Mesendoderm (in vitro differentiated cells): Measurements from ENCODE around the gene CLIP2.
"Not testable (repeated sequence)": the region's sequence is repeated elsewhere in the genome, so short reads cannot be mapped to it uniquely, and the experiment has no call there.

Source experiments
- DNase-seq: peaks from one replicate; pipeline ENCODE4 v3.0.0; 2013
- H2AK5ac ChIP-seq: 2 replicates; pipeline ENCODE4 v1.6.1; 2013; ENCODE audit warnings: low read length, inconsistent platforms
- H2BK120ac ChIP-seq: 2 replicates; pipeline ENCODE4 v1.6.1; 2013; ENCODE audit warnings: low read depth, mild to moderate bottlenecking, low read length, moderate library complexity, mixed read lengths
- H2BK15ac ChIP-seq: replicated peaks from 2 replicates; pipeline ENCODE4 v1.6.1; 2013; ENCODE audit warnings: low read depth, mild to moderate bottlenecking, moderate library complexity
- H2BK5ac ChIP-seq: 2 replicates; pipeline ENCODE4 v1.6.1; 2013; ENCODE audit warnings: low read length, inconsistent platforms
- H3K18ac ChIP-seq: 2 replicates; pipeline ENCODE4 v1.6.1; 2013; ENCODE audit warnings: mild to moderate bottlenecking, low read length, mixed read lengths
- H3K23ac ChIP-seq: one replicate; pipeline ENCODE4 v1.6.1; 2013; ENCODE audit warnings: low read length
- H3K27ac ChIP-seq: 2 replicates; pipeline ENCODE4 v1.5.1; 2013; ENCODE audit warnings: low read depth, mild to moderate bottlenecking, inconsistent platforms, low read length, moderate library complexity
- H3K27me3 ChIP-seq: 2 replicates; pipeline ENCODE4 v1.6.1; 2013; ENCODE audit warnings: low read length, control low read depth, mild to moderate bottlenecking, inconsistent platforms; ENCODE audit not compliant: insufficient read depth, poor library complexity
- H3K36me3 ChIP-seq: 2 replicates; pipeline ENCODE4 v1.6.1; 2013; ENCODE audit warnings: low read length, inconsistent platforms; ENCODE audit not compliant: control insufficient read depth, insufficient read depth
- H3K4ac ChIP-seq: one replicate; pipeline ENCODE4 v1.6.1; 2013; ENCODE audit warnings: low read depth, mild to moderate bottlenecking, low read length, moderate library complexity
- H3K4me1 ChIP-seq: 2 replicates; pipeline ENCODE4 v1.6.1; 2013; ENCODE audit warnings: low read depth, low read length, inconsistent platforms; ENCODE audit not compliant: control insufficient read depth
- H3K4me2 ChIP-seq: 2 replicates; pipeline ENCODE4 v1.6.1; 2013; ENCODE audit warnings: low read length
- H3K4me3 ChIP-seq: 2 replicates; pipeline ENCODE4 v1.5.1; 2013; ENCODE audit warnings: mild to moderate bottlenecking, low read length
- H3K56ac ChIP-seq: one replicate; pipeline ENCODE4 v1.6.1; 2013; ENCODE audit warnings: low read length
- H3K79me1 ChIP-seq: 2 replicates; pipeline ENCODE4 v1.6.1; 2013; ENCODE audit warnings: low read length, inconsistent platforms
- H3K79me2 ChIP-seq: 2 replicates; pipeline ENCODE4 v1.6.1; 2013; ENCODE audit warnings: mild to moderate bottlenecking, low read length; ENCODE audit not compliant: control insufficient read depth, insufficient read depth
- H3K9ac ChIP-seq: 2 replicates; pipeline ENCODE4 v1.6.1; 2013; ENCODE audit warnings: low read length, inconsistent platforms
- H4K5ac ChIP-seq: one replicate; pipeline ENCODE4 v1.6.1; 2013; ENCODE audit warnings: low read length
- H4K8ac ChIP-seq: one replicate; pipeline ENCODE4 v1.6.1; 2013; ENCODE audit warnings: low read depth, mild to moderate bottlenecking, control low read depth, low read length, moderate library complexity
- WGBS: extraction: QIAGEN DNeasy Blood & Tissue Kit; methylation state at CpG from one replicate; pipeline ENCODE4 v1.1.7; 2013; ENCODE audit warnings: low lambda C conversion rate, missing lambda C conversion rate; ENCODE audit not compliant: insufficient coverage; ENCODE audit errors: extremely low coverage; 5-methylcytosine and 5-hydroxymethylcytosine counted together

The CLIP2 gene

DNA sequence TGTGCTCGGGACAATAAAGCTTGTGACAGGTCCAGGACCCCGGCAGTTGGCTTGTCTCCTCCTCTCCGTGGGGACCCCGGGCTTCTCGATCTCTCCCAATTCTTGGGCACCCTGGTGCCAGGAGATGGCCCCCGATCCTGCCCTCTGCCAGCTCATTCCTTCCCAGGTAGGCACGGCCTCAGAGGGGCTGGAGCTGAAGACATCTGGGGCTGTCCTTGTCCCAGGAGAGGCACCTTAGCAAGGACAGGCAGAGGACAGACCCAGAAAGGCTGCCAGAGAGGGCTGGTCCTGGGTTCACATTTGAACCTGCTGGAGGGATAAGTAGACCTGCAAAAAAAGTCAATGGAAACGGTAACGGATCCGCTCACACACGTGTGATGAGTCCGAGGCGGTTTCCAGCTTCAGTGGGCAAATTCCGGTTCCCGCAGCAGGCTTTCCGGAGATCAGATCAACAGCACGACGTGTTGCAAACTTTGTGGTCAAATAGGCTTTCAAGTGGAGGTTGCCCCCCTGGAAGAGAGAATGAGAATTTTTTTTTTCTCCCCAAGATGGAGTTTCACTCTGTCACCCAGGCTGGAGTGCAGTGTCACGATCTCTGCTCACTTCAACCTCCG, 116.8 kb downstream of the CLIP2 start:
- Histone ChIP-seq H3K79me2 (no peaks in the 10 kb centered on the region), H3K4me3 (no peak overlapping the region), H2BK15ac (no peak overlapping the region), H4K8ac (no peak overlapping the region), H3K4me2 (no peak overlapping the region), H3K18ac (no peak overlapping the region), H2BK5ac (no peak overlapping the region), H3K56ac (no peak overlapping the region), H3K27me3 (no peaks in the 10 kb centered on the region), H4K5ac (no peak overlapping the region), H2AK5ac (no peak overlapping the region), H3K4ac (no peak overlapping the region), H3K4me1 (no peaks in the 10 kb centered on the region), H3K9ac (no peak overlapping the region), H3K23ac (no peak overlapping the region), H2BK120ac (no peak overlapping the region), H3K27ac (no peak overlapping the region), H3K79me1 (no peaks in the 10 kb centered on the region), H3K36me3 (no peaks in the 10 kb centered on the region)
- no CpG with 5 or more reads among the region's 20 CpGs for WGBS
- DNase-seq = no peak

DNA sequence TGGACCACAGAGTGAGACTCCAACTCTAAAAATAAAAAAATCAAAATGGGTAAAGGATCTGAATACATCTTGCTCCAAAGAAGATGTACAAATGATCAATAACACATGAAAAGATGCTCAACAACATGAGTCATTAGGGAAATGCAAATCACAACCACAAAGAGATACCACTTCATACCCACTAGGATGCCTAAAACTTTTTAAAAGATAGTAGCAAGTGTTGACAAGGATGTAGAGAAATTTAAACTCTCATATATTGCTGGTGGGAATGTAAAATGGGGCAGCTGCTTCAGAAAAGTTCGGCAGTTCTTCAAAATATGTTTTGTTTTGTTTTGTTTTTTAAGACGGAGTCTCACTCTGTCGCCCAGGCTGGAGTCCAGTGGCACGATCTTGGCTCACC, 118.8 kb downstream of the CLIP2 start:
- Histone ChIP-seq H3K79me1 (no peaks in the 10 kb centered on the region), H3K23ac (no peak overlapping the region), H4K5ac (no peak overlapping the region), H3K9ac (no peak overlapping the region), H3K36me3 (no peaks in the 10 kb centered on the region), H3K18ac (no peak overlapping the region), H2BK15ac (no peak overlapping the region), H2AK5ac (no peak overlapping the region), H3K4ac (no peak overlapping the region), H2BK5ac (no peak overlapping the region), H3K4me3 (no peak overlapping the region), H3K27ac (no peak overlapping the region), H3K4me1 (no peaks in the 10 kb centered on the region), H4K8ac (no peak overlapping the region), H3K4me2 (no peak overlapping the region), H3K27me3 (no peaks in the 10 kb centered on the region), H3K56ac (no peak overlapping the region), H3K79me2 (no peaks in the 10 kb centered on the region), H2BK120ac (no peak overlapping the region)
- DNase-seq = no peak
- WGBS = no CpG with 5 or more reads among the region's 4 CpGs

DNA sequence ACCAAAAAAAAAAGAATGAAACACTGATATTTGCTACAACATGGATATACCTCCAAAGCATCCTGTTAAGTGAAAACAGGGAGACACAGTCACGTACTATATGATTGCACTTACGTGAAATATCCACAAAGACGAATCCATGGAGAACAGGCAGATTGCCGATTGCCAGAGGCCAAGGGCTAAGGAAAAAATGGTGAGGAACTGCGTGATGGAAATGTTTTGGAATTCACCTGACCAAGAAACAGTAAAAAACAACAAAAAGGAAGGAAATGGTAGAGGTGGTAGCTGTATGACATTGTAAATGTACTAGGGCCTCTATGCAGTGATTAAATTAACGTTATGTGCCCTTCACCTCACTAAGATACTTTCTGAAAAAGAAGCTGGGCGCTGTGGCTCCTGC, 120.4 kb downstream of the CLIP2 start:
- Histone ChIP-seq H3K27me3 (no peaks in the 10 kb centered on the region), H3K18ac (no peak overlapping the region), H3K79me2 (no peaks in the 10 kb centered on the region), H3K9ac (no peak overlapping the region), H2BK5ac (no peak overlapping the region), H3K4me3 (no peak overlapping the region), H3K36me3 (no peaks in the 10 kb centered on the region), H4K8ac (no peak overlapping the region), H2AK5ac (no peak overlapping the region), H3K23ac (no peak overlapping the region), H3K4ac (no peak overlapping the region), H2BK120ac (no peak overlapping the region), H3K79me1 (no peaks in the 10 kb centered on the region), H2BK15ac (no peak overlapping the region), H3K27ac (no peak overlapping the region), H3K4me1 (no peaks in the 10 kb centered on the region), H3K56ac (no peak overlapping the region), H3K4me2 (no peak overlapping the region), H4K5ac (no peak overlapping the region)
- WGBS = no CpG with 5 or more reads among the region's 7 CpGs
- no peak for DNase-seq

DNA sequence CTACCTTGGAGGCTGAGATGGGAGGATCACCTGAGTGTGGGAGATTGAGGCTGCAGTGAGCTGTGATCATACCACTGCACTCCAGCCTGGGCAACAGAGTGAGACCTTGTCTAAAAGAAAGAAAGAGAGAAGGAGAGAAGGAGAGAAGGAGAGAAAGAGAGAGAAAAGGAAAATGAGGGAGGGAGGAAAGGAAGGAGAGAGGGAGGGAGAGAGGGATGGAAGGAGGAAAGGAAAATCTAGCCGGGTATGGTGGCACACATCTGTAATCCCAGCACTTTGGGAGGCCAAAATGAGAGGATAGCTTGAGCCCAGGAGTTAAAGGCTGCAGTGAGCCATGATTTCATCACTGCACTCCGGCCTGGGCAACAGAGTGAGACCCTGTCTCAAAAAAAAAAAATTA, 121.6 kb downstream of the CLIP2 start:
- no peak for DNase-seq
- Histone ChIP-seq H4K8ac (no peak overlapping the region), H3K9ac (no peak overlapping the region), H3K18ac (no peak overlapping the region), H3K36me3 (no peaks in the 10 kb centered on the region), H3K27me3 (no peaks in the 10 kb centered on the region), H3K4ac (no peak overlapping the region), H3K23ac (no peak overlapping the region), H4K5ac (no peak overlapping the region), H3K79me2 (no peaks in the 10 kb centered on the region), H2BK5ac (no peak overlapping the region), H3K4me3 (no peak overlapping the region), H3K79me1 (no peaks in the 10 kb centered on the region), H2BK120ac (no peak overlapping the region), H3K56ac (no peak overlapping the region), H2BK15ac (no peak overlapping the region), H3K27ac (no peak overlapping the region), H3K4me1 (no peaks in the 10 kb centered on the region), H3K4me2 (no peak overlapping the region), H2AK5ac (no peak overlapping the region)
- WGBS = no CpG with 5 or more reads among the region's 2 CpGs

DNA sequence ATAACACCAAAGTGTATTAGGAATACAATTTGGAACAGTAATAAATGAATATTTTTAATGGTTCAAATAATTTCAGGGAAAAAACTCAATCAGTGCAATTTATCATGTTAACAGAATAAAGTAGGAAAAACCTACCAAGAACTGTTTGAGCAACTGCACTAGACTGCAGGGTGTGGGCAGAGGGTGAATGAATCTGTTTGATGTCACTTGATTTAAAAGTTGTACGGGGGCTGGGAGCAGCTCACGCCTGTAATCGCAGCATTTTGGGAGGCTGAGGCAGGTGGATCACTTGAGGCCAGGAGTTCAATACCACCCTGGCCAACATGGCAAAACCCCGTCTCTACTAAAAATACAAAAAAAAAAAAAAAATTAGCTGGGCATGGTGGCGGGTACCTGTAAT, 122.4 kb downstream of the CLIP2 start:
- not testable (repeated sequence) for H3K4me1 ChIP-seq, H3K23ac ChIP-seq, H2BK5ac ChIP-seq, H3K4me3 ChIP-seq, H3K9ac ChIP-seq, H2AK5ac ChIP-seq, DNase-seq, H3K36me3 ChIP-seq, H4K5ac ChIP-seq, H2BK15ac ChIP-seq, H3K56ac ChIP-seq, H3K27me3 ChIP-seq, H2BK120ac ChIP-seq, H3K27ac ChIP-seq, H4K8ac ChIP-seq, H3K4ac ChIP-seq, H3K79me2 ChIP-seq, H3K79me1 ChIP-seq, H3K4me2 ChIP-seq, H3K18ac ChIP-seq
- WGBS = no CpG with 5 or more reads among the region's 5 CpGs

DNA sequence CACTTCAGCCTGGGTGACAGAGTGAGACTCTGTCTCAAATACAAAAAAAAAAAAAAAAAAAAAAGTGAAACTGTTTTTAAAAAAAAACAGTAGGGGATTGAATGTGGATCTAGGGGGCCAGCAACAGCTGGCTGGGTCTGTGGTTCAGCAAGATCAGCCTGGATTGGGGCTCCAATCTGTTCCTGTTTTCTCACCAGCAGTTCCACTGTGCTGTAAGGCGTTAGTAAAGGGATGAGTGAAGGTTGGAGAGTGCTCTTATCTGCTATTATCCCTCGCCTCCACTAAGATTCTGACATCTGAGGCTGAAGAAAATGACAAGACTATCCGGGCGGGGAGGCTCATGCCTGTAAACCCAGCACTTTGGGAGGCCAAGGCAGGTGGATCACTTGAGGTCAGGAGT, 122.8 kb downstream of the CLIP2 start:
- no peak for DNase-seq
- Histone ChIP-seq H3K27ac (no peak overlapping the region), H3K79me2 (no peaks in the 10 kb centered on the region), H3K27me3 (no peaks in the 10 kb centered on the region), H2BK5ac (no peak overlapping the region), H3K4ac (no peak overlapping the region), H3K4me3 (no peak overlapping the region), H2BK120ac (no peak overlapping the region), H3K36me3 (no peaks in the 10 kb centered on the region), H3K56ac (no peak overlapping the region), H2BK15ac (no peak overlapping the region), H3K9ac (no peak overlapping the region), H2AK5ac (no peak overlapping the region), H3K79me1 (no peaks in the 10 kb centered on the region), H4K8ac (no peak overlapping the region), H3K23ac (no peak overlapping the region), H3K4me1 (no peaks in the 10 kb centered on the region), H3K4me2 (no peak overlapping the region), H4K5ac (no peak overlapping the region), H3K18ac (no peak overlapping the region)
- no CpG with 5 or more reads among the region's 4 CpGs for WGBS
